Parathyroid adenoma (tissue), 2 donors: ENCODE data around the gene CUX1.

ENCODE experiments used
- H2AFZ ChIP-seq: fragments of 300-600 bp; sonication (generic); one replicate; pipeline ENCODE4 v1.7.0; 2017; ENCODE audit warnings: antibody characterized with exemption, mild to moderate bottlenecking
- H3K27ac ChIP-seq: fragments of 300-600 bp; sonication (generic); one replicate; pipeline ENCODE4 v1.7.0; 2017
- H3K27me3 ChIP-seq: fragments of 300-600 bp; sonication (generic); one replicate; pipeline ENCODE4 v1.7.0; 2017; ENCODE audit warnings: low read length; ENCODE audit not compliant: control insufficient read depth, insufficient read depth
- H3K36me3 ChIP-seq: fragments of 300-600 bp; sonication (generic); one replicate; pipeline ENCODE4 v1.7.0; 2017; ENCODE audit warnings: low read length; ENCODE audit not compliant: control insufficient read depth, insufficient read depth
- H3K4me1 ChIP-seq: fragments of 300-600 bp; sonication (generic); one replicate; pipeline ENCODE4 v1.7.0; 2017; ENCODE audit warnings: control low read depth
- H3K4me2 ChIP-seq: fragments of 300-600 bp; sonication (generic); one replicate; pipeline ENCODE4 v1.7.0; 2017; ENCODE audit warnings: low read length
- H3K4me3 ChIP-seq: fragments of 300-600 bp; sonication (generic); one replicate; pipeline ENCODE4 v1.7.0; 2017; ENCODE audit warnings: low read depth, low read length
- H3K79me2 ChIP-seq: fragments of 300-600 bp; sonication (generic); one replicate; pipeline ENCODE4 v1.7.0; 2017; ENCODE audit warnings: control low read depth
- H3K9ac ChIP-seq: fragments of 300-600 bp; sonication (generic); one replicate; pipeline ENCODE4 v1.7.0; 2017; ENCODE audit warnings: mild to moderate bottlenecking
- H3K9me3 ChIP-seq: fragments of 300-600 bp; sonication (generic); one replicate; pipeline ENCODE4 v1.7.0; 2017; ENCODE audit warnings: low read length; ENCODE audit not compliant: control insufficient read depth
- CTCF ChIP-seq: fragments of 300-600 bp; sonication (generic); IDR thresholded peaks from one replicate; pipeline ENCODE4 v1.7.0; 2017; ENCODE audit warnings: antibody characterized with exemption, mild to moderate bottlenecking
- donor health status: primary hyperparathyroidism.

CUX1 gene

GRCh38 chr7:101775181-101775580 lies 42.2 kb upstream of the CUX1 start:
- Histone ChIP-seq H3K79me2 (no peaks in the 10 kb centered on the region), H3K36me3 (no peaks in the 10 kb centered on the region), H3K27me3 (no peaks in the 10 kb centered on the region), H3K4me2 (no peak overlapping the region), H2AFZ (no peak overlapping the region), H3K9ac (no peak overlapping the region), H3K27ac (no peak overlapping the region), H3K4me3 (no peak overlapping the region), H3K9me3 (no peaks in the 10 kb centered on the region), H3K4me1 (no peaks in the 10 kb centered on the region)
- no peak for TF ChIP-seq CTCF

- H3K79me2 ChIP-seq, result no peaks in the 10 kb centered on the region
- H3K36me3 ChIP-seq, result no peaks in the 10 kb centered on the region
- no peaks in the 10 kb centered on the region for H3K4me1 ChIP-seq
- no peak overlapping the region for H3K9ac ChIP-seq
- no peak for TF ChIP-seq CTCF
- no peak overlapping the region for H3K4me2 ChIP-seq
- no peaks in the 10 kb centered on the region for H3K9me3 ChIP-seq
- no peaks in the 10 kb centered on the region for H3K27me3 ChIP-seq
- H3K27ac ChIP-seq, result no peak overlapping the region
- H2AFZ ChIP-seq, result no peak overlapping the region
- H3K4me3 ChIP-seq, result no peak overlapping the region
Measured at GRCh38 chr7:101778026-101778580, 39.3 kb upstream of the CUX1 start.

GRCh38 chr7:101779267-101779666 lies 38.2 kb upstream of the CUX1 start:
- Histone ChIP-seq H3K27ac (no peak overlapping the region), H3K4me3 (no peak overlapping the region), H3K36me3 (no peaks in the 10 kb centered on the region), H3K79me2 (no peaks in the 10 kb centered on the region), H3K4me2 (no peak overlapping the region), H3K4me1 (no peaks in the 10 kb centered on the region), H3K9ac (no peak overlapping the region), H2AFZ (no peak overlapping the region), H3K27me3 (no peaks in the 10 kb centered on the region), H3K9me3 (no peaks in the 10 kb centered on the region)
- TF ChIP-seq CTCF, result no peak

- Histone ChIP-seq H3K4me1 (no peaks in the 10 kb centered on the region), H3K27ac (no peak overlapping the region), H3K79me2 (no peaks in the 10 kb centered on the region), H3K36me3 (no peaks in the 10 kb centered on the region), H3K9ac (no peak overlapping the region), H2AFZ (no peak overlapping the region), H3K9me3 (no peaks in the 10 kb centered on the region), H3K4me2 (no peak overlapping the region), H3K4me3 (no peak overlapping the region), H3K27me3 (no peaks in the 10 kb centered on the region)
- no peak for TF ChIP-seq CTCF
Measured at GRCh38 chr7:101780281-101780680, 37.1 kb upstream of the CUX1 start.

- Histone ChIP-seq H3K27me3 (no peaks in the 10 kb centered on the region), H3K79me2 (no peaks in the 10 kb centered on the region), H3K9me3 (no peaks in the 10 kb centered on the region), H3K4me3 (no peak overlapping the region), H3K9ac (no peak overlapping the region), H3K4me1 (no peaks in the 10 kb centered on the region), H3K27ac (no peak overlapping the region), H3K4me2 (no peak overlapping the region), H2AFZ (no peak overlapping the region), H3K36me3 (no peaks in the 10 kb centered on the region)
- no peak for TF ChIP-seq CTCF
Measured at GRCh38 chr7:101781439-101781838, 36.0 kb upstream of the CUX1 start.
